Measurements from ENCODE around the gene SLIT1.

Gene SLIT1

DNA sequence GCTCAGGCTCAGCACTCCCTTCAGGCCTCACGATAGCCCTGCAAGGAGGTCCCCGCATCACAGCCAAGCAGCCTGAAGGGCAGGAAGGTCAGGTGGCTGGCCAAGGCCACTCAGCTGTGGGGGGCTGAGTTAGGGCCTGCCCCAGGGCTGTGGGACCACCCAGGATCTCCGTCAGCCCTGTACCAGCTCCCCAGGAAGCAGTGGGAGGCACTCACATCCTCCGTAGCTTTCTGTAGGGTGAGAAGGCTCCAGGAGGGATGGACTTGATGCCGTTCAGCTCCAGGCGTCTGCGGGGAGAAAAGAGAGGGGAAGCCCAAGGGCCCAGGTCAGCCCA lies 125.9 kb downstream of the SLIT1 start:
- H3K36me3 ChIP-seq (ENCODE audit: control insufficient read depth, insufficient read depth, low read length): no peaks in the 10 kb centered on the region
- H3K4me3 ChIP-seq (ENCODE audit: low read length): no peak overlapping the region
- H3K27ac ChIP-seq (ENCODE audit: low read length): no peak overlapping the region
- no peak for DNase-seq (ENCODE audit: low read depth, low spot score)
- no CpG with 5 or more reads among the region's 7 CpGs for WGBS (ENCODE audit: insufficient coverage, insufficient read length)
- H3K27me3 ChIP-seq (ENCODE audit: control insufficient read depth, insufficient read depth, low read length): no peaks in the 10 kb centered on the region
- no peaks in the 10 kb centered on the region for H3K9me3 ChIP-seq (ENCODE audit: control insufficient read depth, insufficient read depth, low read length)
- no peaks in the 10 kb centered on the region for H3K4me1 ChIP-seq (ENCODE audit: control insufficient read depth, insufficient read depth, low read length)

DNA sequence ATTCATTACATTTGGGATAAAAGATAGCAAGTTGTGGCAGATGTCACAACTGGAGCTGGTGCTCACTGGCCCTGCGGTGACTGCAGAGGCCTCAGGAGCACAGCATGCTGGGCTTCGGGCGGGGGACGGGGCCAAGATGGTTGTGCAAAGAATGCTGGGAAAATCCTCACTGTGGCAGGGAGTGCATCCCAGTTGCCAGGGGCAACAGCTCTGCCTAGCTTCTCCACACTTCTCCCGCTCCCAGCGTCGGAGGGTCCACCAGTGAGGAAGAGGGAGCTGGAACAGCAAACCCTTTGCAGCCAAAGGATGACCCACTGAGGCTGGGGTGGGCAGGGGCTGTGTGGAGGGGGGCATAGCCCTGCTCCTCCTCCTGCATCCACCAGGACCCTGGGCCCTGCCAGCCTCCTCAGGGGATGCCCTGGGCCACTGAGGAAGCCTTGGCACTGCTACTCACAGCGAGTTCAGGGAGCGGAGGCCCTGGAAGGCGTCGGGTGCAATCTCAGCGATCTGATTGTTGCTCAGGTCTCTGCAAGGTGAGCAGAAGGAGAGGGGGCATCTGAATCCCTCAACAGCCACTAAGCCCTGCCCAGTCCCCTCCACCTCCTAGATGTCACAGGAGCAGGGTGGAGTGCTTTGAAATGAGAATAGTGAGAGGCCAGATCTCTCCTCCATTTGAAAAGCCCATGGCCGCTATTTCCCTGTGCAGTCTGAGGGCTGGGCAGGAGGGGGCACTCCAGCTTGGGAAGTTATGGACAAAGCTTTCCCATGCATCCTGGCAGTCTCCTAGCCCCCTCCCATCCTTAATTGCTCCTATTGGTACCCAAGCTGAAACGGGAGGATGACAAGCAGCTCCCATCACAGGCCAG lies 126.5 kb downstream of the SLIT1 start:
- no peak for DNase-seq (ENCODE audit: low read depth, low spot score)
- H3K27ac ChIP-seq (ENCODE audit: low read length): no peak overlapping the region
- H3K27me3 ChIP-seq (ENCODE audit: control insufficient read depth, insufficient read depth, low read length): no peaks in the 10 kb centered on the region
- no peaks in the 10 kb centered on the region for H3K36me3 ChIP-seq (ENCODE audit: control insufficient read depth, insufficient read depth, low read length)
- WGBS (ENCODE audit: insufficient coverage, insufficient read length): no CpG with 5 or more reads among the region's 14 CpGs
- H3K4me3 ChIP-seq (ENCODE audit: low read length): no peak overlapping the region
- H3K4me1 ChIP-seq (ENCODE audit: control insufficient read depth, insufficient read depth, low read length): no peaks in the 10 kb centered on the region
- no peaks in the 10 kb centered on the region for H3K9me3 ChIP-seq (ENCODE audit: control insufficient read depth, insufficient read depth, low read length)

DNA sequence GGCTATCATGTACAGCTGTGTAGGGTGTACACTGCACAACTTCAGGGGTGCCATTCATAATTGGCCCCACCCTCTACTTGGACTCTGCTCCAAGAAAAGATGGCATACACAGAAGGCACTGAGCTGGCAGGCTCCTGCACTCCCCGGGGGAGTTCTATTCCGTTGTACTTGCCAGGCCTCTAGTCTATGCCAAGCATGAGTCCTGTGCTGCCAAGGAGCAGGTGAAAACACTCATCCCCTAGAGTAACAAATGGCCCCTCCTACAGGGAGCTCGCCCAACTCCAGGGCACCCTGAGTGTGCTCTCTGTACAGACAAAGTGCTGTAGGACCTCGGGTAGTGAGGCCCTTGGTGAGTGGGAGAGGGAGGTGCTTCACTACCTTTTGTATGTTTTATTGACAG lies 127.2 kb downstream of the SLIT1 start:
- H3K4me1 ChIP-seq (ENCODE audit: control insufficient read depth, insufficient read depth, low read length): no peaks in the 10 kb centered on the region
- DNase-seq (ENCODE audit: low read depth, low spot score): no peak
- H3K4me3 ChIP-seq (ENCODE audit: low read length): no peak overlapping the region
- H3K27ac ChIP-seq (ENCODE audit: low read length): no peak overlapping the region
- no peaks in the 10 kb centered on the region for H3K9me3 ChIP-seq (ENCODE audit: control insufficient read depth, insufficient read depth, low read length)
- no CpG with 5 or more reads among the region's 4 CpGs for WGBS (ENCODE audit: insufficient coverage, insufficient read length)
- H3K36me3 ChIP-seq (ENCODE audit: control insufficient read depth, insufficient read depth, low read length): no peaks in the 10 kb centered on the region
- H3K27me3 ChIP-seq (ENCODE audit: control insufficient read depth, insufficient read depth, low read length): no peaks in the 10 kb centered on the region

DNA sequence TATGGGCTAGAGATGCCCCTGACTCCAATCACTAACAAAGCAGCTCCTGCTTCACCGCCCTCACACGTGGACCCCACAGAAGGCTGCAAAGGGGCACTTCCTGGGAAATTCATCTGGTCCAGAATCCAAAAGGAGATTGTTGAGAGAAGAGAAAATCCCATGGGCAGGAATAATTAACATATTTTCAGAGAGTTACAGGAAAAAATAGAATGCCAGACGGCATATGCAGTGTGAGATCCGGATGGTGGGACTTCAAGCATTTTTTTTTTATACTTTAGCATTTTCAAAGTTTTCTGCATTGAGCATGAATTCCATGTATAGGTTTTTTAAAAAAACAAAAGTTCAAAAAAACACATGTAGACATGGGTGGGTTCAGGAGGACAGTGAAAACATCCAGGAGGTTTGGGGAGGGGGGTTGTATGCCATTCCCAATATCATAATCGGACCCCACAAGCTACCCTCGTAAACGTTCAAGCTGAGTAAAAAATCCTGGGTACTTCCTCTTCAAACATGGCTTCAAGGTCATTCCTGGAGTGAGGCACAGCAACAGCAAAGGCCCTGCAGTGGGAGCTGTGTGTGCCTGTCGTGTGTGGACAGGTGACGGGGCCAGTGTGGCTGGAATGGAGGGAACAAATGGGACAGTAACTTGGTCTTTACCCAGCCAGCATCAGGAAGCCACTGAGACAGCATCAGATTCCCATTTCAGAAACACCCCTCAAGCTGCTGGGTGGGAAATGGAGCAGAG lies 128.1 kb downstream of the SLIT1 start:
- DNase-seq (ENCODE audit: low read depth, low spot score): no peak
- Histone ChIP-seq H3K9me3 (ENCODE audit: control insufficient read depth, insufficient read depth, low read length) (no peaks in the 10 kb centered on the region), H3K4me1 (ENCODE audit: control insufficient read depth, insufficient read depth, low read length) (no peaks in the 10 kb centered on the region), H3K36me3 (ENCODE audit: control insufficient read depth, insufficient read depth, low read length) (no peaks in the 10 kb centered on the region), H3K27ac (ENCODE audit: low read length) (no peak overlapping the region), H3K4me3 (ENCODE audit: low read length) (no peak overlapping the region), H3K27me3 (ENCODE audit: control insufficient read depth, insufficient read depth, low read length) (no peaks in the 10 kb centered on the region)
- WGBS (ENCODE audit: insufficient coverage, insufficient read length): no CpG with 5 or more reads among the region's 9 CpGs

DNA sequence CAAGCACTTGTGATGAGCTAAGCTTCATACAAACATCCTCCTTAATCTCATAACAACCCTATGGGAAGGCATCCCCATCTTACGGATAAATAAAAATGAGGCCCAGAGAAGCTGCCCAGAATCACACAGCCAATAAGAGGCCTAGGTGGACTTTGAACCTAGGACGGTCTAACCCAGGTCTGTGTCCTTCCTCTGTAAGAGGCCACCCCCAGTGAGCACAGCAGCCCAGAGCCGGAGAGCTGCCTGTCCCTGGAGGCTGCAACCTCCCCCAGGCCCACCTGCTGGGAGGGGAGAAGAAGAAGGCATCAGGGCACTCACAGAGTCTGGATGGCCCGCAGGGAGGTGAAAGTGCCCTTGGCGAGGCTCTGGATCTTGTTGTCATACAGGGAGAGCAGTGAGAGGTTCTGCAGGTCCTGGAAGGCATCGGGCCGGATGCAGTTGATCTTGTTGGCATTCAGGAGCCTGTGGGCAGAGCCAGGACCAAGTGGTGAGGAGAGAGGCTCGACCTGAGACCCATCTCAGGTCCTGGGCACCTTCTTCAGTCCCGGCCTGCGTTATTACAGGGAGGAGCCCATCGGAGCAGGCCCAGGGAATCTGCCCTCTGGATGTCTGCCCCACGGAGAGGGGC lies 129.6 kb downstream of the SLIT1 start:
- no peaks in the 10 kb centered on the region for H3K4me1 ChIP-seq (ENCODE audit: control insufficient read depth, insufficient read depth, low read length)
- WGBS (ENCODE audit: insufficient coverage, insufficient read length): no CpG with 5 or more reads among the region's 12 CpGs
- no peak overlapping the region for H3K27ac ChIP-seq (ENCODE audit: low read length)
- H3K36me3 ChIP-seq (ENCODE audit: control insufficient read depth, insufficient read depth, low read length): no peaks in the 10 kb centered on the region
- H3K4me3 ChIP-seq (ENCODE audit: low read length): no peak overlapping the region
- no peaks in the 10 kb centered on the region for H3K9me3 ChIP-seq (ENCODE audit: control insufficient read depth, insufficient read depth, low read length)
- H3K27me3 ChIP-seq (ENCODE audit: control insufficient read depth, insufficient read depth, low read length): no peaks in the 10 kb centered on the region
- DNase-seq (ENCODE audit: low read depth, low spot score): no peak

DNA sequence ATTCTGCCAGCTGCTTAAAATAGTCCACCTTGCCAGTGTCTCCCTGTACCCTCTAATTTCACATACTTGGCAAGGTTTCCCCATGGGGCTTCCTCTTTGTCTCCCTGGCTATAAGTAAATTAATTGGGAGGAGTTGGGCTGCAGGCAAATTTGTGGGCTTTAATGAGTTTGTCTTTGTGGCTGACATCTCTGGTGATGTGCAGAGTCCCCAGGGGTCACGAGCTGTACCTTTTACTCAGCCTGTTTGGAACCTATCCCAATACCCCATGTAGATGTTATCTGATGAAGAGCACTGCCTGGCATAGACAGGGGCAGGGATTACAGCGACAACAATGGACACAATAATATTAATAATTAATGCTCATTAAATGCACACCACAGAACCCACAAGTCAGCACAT lies 132.5 kb downstream of the SLIT1 start:
- Histone ChIP-seq H3K9me3 (ENCODE audit: control insufficient read depth, insufficient read depth, low read length) (no peaks in the 10 kb centered on the region), H3K4me3 (ENCODE audit: low read length) (no peak overlapping the region), H3K27ac (ENCODE audit: low read length) (no peak overlapping the region), H3K4me1 (ENCODE audit: control insufficient read depth, insufficient read depth, low read length) (no peaks in the 10 kb centered on the region), H3K27me3 (ENCODE audit: control insufficient read depth, insufficient read depth, low read length) (no peaks in the 10 kb centered on the region), H3K36me3 (ENCODE audit: control insufficient read depth, insufficient read depth, low read length) (no peaks in the 10 kb centered on the region)
- DNase-seq (ENCODE audit: low read depth, low spot score): no peak
- no CpG with 5 or more reads among the region's 2 CpGs for WGBS (ENCODE audit: insufficient coverage, insufficient read length)

DNA sequence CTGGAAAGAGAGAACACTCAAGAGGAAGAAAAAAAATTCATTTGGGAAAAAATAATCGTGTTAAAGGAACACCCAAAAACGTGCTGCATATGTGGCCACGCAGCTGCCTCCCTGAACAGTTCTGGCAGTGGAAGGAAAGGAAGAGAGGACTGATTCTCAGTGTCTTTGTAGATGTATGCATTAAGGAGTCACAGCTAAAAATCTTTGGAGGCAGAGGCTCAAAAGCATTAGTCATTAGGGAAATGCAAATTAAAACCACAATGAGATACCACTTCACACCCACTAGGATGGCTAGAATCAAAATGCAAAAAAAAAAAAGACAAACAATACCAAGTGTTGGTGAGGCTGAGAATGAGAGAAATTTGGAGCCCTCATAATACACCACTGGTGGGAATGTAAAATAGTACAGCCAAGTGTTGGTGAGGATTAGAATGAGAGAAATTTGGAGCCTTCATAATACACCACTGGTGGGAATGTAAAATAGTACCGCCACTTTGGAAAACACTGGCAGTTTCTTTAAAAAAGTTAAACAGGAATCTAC lies 134.7 kb downstream of the SLIT1 start:
- DNase-seq (ENCODE audit: low read depth, low spot score): no peak
- WGBS (ENCODE audit: insufficient coverage, insufficient read length): no CpG with 5 or more reads among the region's 4 CpGs
- Histone ChIP-seq H3K4me3 (ENCODE audit: low read length) (no peak overlapping the region), H3K9me3 (ENCODE audit: control insufficient read depth, insufficient read depth, low read length) (no peaks in the 10 kb centered on the region), H3K27me3 (ENCODE audit: control insufficient read depth, insufficient read depth, low read length) (no peaks in the 10 kb centered on the region), H3K27ac (ENCODE audit: low read length) (no peak overlapping the region), H3K4me1 (ENCODE audit: control insufficient read depth, insufficient read depth, low read length) (no peaks in the 10 kb centered on the region), H3K36me3 (ENCODE audit: control insufficient read depth, insufficient read depth, low read length) (no peaks in the 10 kb centered on the region)

- no CpG with 5 or more reads among the region's 3 CpGs for WGBS (ENCODE audit: insufficient coverage, insufficient read length)
- no peak for DNase-seq (ENCODE audit: low read depth, low spot score)
These were observed 135.5 kb downstream of the SLIT1 start for GRCh38 chr10:97050205-97050745.

DNA sequence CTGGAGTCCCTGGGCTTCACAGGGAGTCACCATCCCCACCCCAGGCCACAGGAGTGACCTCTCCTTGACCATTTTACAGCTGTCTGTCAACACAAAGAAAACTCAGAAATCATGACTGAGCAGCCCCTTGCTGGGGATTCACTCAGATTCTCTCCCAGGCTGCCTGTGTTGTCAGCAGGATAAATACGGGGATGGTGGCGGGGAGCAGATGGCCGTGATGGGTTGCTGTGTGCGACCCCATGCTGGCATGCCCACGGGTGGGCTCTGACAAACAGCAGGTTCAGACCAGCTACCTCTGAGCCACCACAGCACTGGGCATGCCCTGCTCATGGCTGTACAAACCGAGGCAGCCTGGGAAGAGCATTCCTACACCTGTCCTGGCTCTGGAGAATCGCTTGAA lies 136.1 kb downstream of the SLIT1 start:
- Histone ChIP-seq H3K27ac (ENCODE audit: low read length) (no peak overlapping the region), H3K9me3 (ENCODE audit: control insufficient read depth, insufficient read depth, low read length) (no peaks in the 10 kb centered on the region), H3K4me1 (ENCODE audit: control insufficient read depth, insufficient read depth, low read length) (no peaks in the 10 kb centered on the region), H3K4me3 (ENCODE audit: low read length) (no peak overlapping the region), H3K27me3 (ENCODE audit: control insufficient read depth, insufficient read depth, low read length) (no peaks in the 10 kb centered on the region), H3K36me3 (ENCODE audit: control insufficient read depth, insufficient read depth, low read length) (no peaks in the 10 kb centered on the region)
- DNase-seq (ENCODE audit: low read depth, low spot score): no peak
- no CpG with 5 or more reads among the region's 7 CpGs for WGBS (ENCODE audit: insufficient coverage, insufficient read length)

More at GRCh38 chr10:97050205-97050745, 135.5 kb downstream of the SLIT1 start:
- Histone ChIP-seq H3K27ac (ENCODE audit: low read length) (no peak overlapping the region), H3K27me3 (ENCODE audit: control insufficient read depth, insufficient read depth, low read length) (no peaks in the 10 kb centered on the region), H3K9me3 (ENCODE audit: control insufficient read depth, insufficient read depth, low read length) (no peaks in the 10 kb centered on the region), H3K4me1 (ENCODE audit: control insufficient read depth, insufficient read depth, low read length) (no peaks in the 10 kb centered on the region), H3K4me3 (ENCODE audit: low read length) (no peak overlapping the region), H3K36me3 (ENCODE audit: control insufficient read depth, insufficient read depth, low read length) (no peaks in the 10 kb centered on the region)

- Histone ChIP-seq H3K4me3 (ENCODE audit: low read length) (no peak overlapping the region), H3K27me3 (ENCODE audit: control insufficient read depth, insufficient read depth, low read length) (no peaks in the 10 kb centered on the region), H3K27ac (ENCODE audit: low read length) (no peak overlapping the region), H3K9me3 (ENCODE audit: control insufficient read depth, insufficient read depth, low read length) (no peaks in the 10 kb centered on the region), H3K4me1 (ENCODE audit: control insufficient read depth, insufficient read depth, low read length) (no peaks in the 10 kb centered on the region), H3K36me3 (ENCODE audit: control insufficient read depth, insufficient read depth, low read length) (no peaks in the 10 kb centered on the region)
- no peak for DNase-seq (ENCODE audit: low read depth, low spot score)
- WGBS (ENCODE audit: insufficient coverage, insufficient read length): no CpG with 5 or more reads among the region's 23 CpGs
These were observed 136.9 kb downstream of the SLIT1 start for GRCh38 chr10:97048649-97049427.
